Measurements from ENCODE around the gene PDE8B. TPM values are rescaled to one million over a fixed set of nuclear protein-coding genes. Genes with fewer than 3 reads are reported as not detected.

The PDE8B gene
- 1 to 10 TPM in 2 of 4 donors, under 1 TPM in 1, not detected in 1; 0.79 to 2.7 (median 1.4) TPM for total RNA-seq

- intact Hi-C loops (cut with DNase I), result no loop called here
- WGBS, 2 donors, result 1 to 3% methylated on average over 6 to 18 of the region's 110 CpGs
Observed at GRCh38 chr5:77210091-77210963, at the start of gene PDE8B. PDE8B (plus strand) TSS chr5:77210680; CDS start chr5:77210926, 246 bp downstream.

GRCh38 chr5:77163453-77163852, 47.0 kb upstream of the PDE8B start:
- no peak for DNase-seq
- Histone ChIP-seq H3K27me3 (peaks cover 0 to 4% (median 0%) of the 10 kb centered on the region in 4 donors), H3K9me3 (no peaks in the 10 kb centered on the region), H3K27ac (no peak overlapping the region), H3K4me1 (peaks cover 0 to 14% (median 8%) of the 10 kb centered on the region in 3 donors), H3K36me3 (no peaks in the 10 kb centered on the region), H3K4me3 (no peak overlapping the region)
- 76% methylated on average over 2 of the region's 2 CpGs for WGBS, 2 donors
- TF ChIP-seq POLR2A (IDR thresholded peaks at IDR 0.05) (no peak), CTCF (IDR thresholded peaks at IDR 0.05) (no peak)
- intact Hi-C loops (cut with DNase I), result no loop called here

More at GRCh38 chr5:77210091-77210963, at the start of gene PDE8B:
- no peak for DNase-seq
- Histone ChIP-seq H3K27ac (peak within 1 kb of the TSS in 2 of 4 donors; percentile 25 to 64), H3K27me3 (peaks cover 0 to 76% (median 9%) of the 10 kb centered on the region in 4 donors), H3K4me1 (peaks cover 4 to 16% (median 9%) of the 10 kb centered on the region in 3 donors), H3K36me3 (no peaks in the 10 kb centered on the region), H3K9me3 (no peaks in the 10 kb centered on the region), H3K4me3 (peak within 1 kb of the TSS; percentile 34 to 75 (median 52))
- no peak for TF ChIP-seq POLR2A (IDR thresholded peaks at IDR 0.05)

GRCh38 chr5:77167063-77167462, 43.4 kb upstream of the PDE8B start:
- Histone ChIP-seq H3K27ac (peak overlapping the region in 1 of 4 donors; percentile 80), H3K27me3 (peaks cover 0 to 10% (median 0%) of the 10 kb centered on the region in 4 donors)
- intact Hi-C loops (cut with DNase I), result no loop called here

GRCh38 chr5:77167695-77168121, 42.8 kb upstream of the PDE8B start:
- intact Hi-C loops (cut with DNase I), result no loop called here
- peak overlapping the region in 3 of 4 donors; percentile 33 to 80 (median 60) for H3K27ac ChIP-seq
- WGBS, 2 donors, result 22 to 47% methylated on average over 1 to 4 of the region's 4 CpGs
- H3K9me3 ChIP-seq, result no peaks in the 10 kb centered on the region
- H3K4me1 ChIP-seq, result peaks cover 0 to 19% (median 13%) of the 10 kb centered on the region in 3 donors
- H3K36me3 ChIP-seq, result no peaks in the 10 kb centered on the region
- DNase-seq, result no peak
- H3K27me3 ChIP-seq, result peaks cover 0 to 10% (median 0%) of the 10 kb centered on the region in 4 donors
- peak overlapping the region in 1 of 4 donors; percentile 28 for H3K4me3 ChIP-seq
- TF ChIP-seq POLR2A (IDR thresholded peaks at IDR 0.05) (no peak), CTCF (IDR thresholded peaks at IDR 0.05) (no peak)

More at GRCh38 chr5:77167063-77167462, 43.4 kb upstream of the PDE8B start:
- no peak for TF ChIP-seq CTCF (IDR thresholded peaks at IDR 0.05)
- TF ChIP-seq POLR2A (IDR thresholded peaks at IDR 0.05), result no peak
- Histone ChIP-seq H3K9me3 (no peaks in the 10 kb centered on the region), H3K4me1 (peaks cover 0 to 19% (median 13%) of the 10 kb centered on the region in 3 donors), H3K4me3 (no peak overlapping the region), H3K36me3 (no peaks in the 10 kb centered on the region)
- no peak for DNase-seq

- peaks cover 0 to 19% (median 13%) of the 10 kb centered on the region in 3 donors for H3K4me1 ChIP-seq
- 9 to 32% methylated on average over 5 to 8 of the region's 9 CpGs for WGBS, 2 donors
- H3K9me3 ChIP-seq, result no peaks in the 10 kb centered on the region
- H3K36me3 ChIP-seq, result no peaks in the 10 kb centered on the region
- H3K4me3 ChIP-seq, result peak overlapping the region in 1 of 4 donors; percentile 28
- peaks cover 0 to 10% (median 0%) of the 10 kb centered on the region in 4 donors for H3K27me3 ChIP-seq
- H3K27ac ChIP-seq, result peak overlapping the region in 3 of 4 donors; percentile 33 to 80 (median 60)
- intact Hi-C loops (cut with DNase I), result no loop called here
- TF ChIP-seq POLR2A (IDR thresholded peaks at IDR 0.05) (no peak), CTCF (IDR thresholded peaks at IDR 0.05) (no peak)
- DNase-seq, result no peak
Observed at GRCh38 chr5:77168161-77168878, 42.2 kb upstream of the PDE8B start.

Measured in esophagus squamous epithelium (tissue), 5 donors.